Stimulated activated CD8-positive, alpha-beta memory T cell treated with anti-CD3 and anti-CD28 coated beads, Interleukin-12 subunit alpha, Interleukin-12 subunit beta, amount 100 ng/mL, for 24 hours (primary cell): Measurements from ENCODE around the gene UNC119.
"Not testable (repeated sequence)": the region's sequence is repeated elsewhere in the genome, so short reads cannot be mapped to it uniquely, and the experiment has no call there.

Experiments used
- DNase-seq: peaks from one replicate; pipeline ENCODE4 v3.0.0-alpha.2; 2020; ENCODE audit errors: extremely low read depth

Gene UNC119

DNA sequence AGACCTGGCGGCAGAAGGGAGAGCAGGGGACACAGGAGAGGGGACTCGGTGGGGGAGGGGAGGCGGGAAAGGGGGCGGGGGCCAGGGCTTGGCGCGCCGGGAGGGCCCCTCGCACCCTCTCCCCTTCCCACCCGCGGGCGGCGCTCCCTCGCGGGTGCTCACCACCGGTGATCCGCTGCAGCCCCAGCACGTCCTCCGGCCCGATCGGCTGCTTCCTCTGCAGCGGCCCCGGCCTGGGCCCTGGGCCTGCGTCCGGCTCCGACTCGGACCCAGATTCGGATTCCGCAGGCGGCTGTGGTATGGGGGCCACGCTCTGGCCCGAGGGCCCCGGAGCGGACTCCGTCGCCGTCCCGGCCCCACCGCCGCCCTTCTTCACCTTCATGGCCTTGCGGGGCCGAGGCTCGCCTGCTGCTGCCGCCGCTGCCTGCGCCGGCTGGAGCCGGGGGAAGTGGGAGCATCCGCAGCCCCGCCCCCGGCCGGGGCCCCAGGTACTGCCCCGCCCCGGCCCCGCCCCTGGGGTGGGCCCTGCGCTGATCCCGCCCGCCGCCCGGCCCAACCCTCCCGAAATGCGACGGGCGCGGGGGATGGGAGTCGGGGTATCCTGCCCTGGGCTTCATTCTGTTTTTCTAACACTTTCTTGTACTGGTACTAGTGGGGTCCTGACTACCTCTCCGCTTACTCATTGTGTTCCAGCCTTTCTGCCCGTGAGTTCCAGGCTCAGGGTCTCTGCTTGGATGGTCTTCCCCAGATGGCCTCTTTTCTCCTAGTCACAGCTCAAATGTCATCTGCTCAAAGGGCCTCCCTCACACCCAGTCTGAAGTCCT lies at the start of gene UNC119:
TSS of gene UNC119 (minus strand) at position 449 of the 824 bp plus-strand sequence. CDS start at position 382, 67 bp downstream.
- DNase-seq, result peak; percentile 37

GRCh38 chr17:28599311-28600184 lies 47.1 kb upstream of the UNC119 start:
- DNase-seq, result peak; percentile 23

DNA sequence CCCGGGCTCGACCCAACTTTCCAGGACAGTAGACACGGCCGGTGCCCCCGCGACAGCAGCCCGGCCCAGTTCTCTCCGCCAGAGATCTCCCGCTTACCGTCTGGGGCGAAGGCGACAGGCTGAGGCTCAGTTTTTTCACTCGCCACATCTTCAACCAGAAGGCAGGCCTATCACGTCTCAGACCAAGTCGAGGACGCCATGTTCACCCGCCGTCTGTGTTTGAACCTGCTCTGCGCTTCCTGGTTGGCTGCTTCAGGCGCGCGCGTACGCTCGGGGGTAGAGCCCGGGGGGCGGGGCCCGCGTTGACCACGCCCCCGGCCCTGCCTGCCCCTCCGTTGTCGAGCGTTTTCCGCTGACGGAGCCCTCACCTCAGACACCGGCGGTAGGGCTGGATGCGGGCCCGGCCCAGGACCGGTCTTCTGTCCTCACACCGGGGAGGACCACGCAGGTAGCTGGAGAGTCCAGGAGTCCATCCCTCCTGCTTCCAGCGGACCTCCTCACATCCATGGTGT lies 46.4 kb upstream of the UNC119 start, which contains the start of gene SPAG5:
TSS of gene SPAG5 (minus strand) at position 227 of the 512 bp plus-strand sequence. CDS start at position 148, 79 bp downstream.
- DNase-seq, result peak; percentile 86

DNA sequence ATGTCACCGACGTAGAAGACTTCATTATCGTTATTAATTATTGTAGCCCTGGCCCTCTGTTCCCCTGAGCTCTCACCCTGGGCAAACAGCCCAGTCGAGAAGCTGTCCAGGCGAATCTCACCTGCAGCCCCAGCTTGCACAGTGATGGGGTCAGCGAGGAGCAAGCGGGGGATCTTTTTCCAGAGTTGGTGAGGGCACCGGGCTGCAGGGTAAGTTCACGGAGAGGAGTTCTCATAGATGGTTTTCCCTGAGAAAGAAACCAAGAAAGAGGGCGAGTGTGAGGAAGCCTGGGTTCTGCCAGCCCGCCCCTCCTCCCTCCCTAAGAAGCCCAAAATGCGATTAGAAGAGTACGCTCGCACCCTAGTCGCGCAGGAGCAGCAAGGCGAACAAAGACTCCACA lies 46.0 kb upstream of the UNC119 start:
- no peak for DNase-seq

GRCh38 chr17:28597606-28598383 lies 45.4 kb upstream of the UNC119 start:
- no peak for DNase-seq

GRCh38 chr17:28592260-28592659 lies 39.8 kb upstream of the UNC119 start:
- no peak for DNase-seq

DNA sequence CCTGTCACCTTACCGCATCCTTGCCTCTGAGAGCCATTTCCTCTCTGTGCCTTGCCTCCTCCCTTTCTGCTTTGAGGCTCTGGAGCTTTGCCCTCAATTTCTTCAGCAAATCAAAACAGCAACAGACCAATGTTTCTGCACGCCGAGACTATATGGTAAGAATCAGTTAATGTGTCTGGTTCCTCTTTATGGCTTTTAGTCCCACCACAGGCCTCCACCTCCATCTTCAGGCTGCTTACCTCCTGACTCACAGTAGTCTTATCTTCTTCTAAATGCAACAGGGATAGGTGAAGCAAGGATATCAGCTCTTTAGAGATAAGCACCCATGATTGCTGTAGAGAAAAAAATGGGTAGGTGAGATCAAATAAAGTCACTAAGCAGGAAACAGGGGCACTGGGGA lies 33.4 kb upstream of the UNC119 start:
- no peak for DNase-seq

DNA sequence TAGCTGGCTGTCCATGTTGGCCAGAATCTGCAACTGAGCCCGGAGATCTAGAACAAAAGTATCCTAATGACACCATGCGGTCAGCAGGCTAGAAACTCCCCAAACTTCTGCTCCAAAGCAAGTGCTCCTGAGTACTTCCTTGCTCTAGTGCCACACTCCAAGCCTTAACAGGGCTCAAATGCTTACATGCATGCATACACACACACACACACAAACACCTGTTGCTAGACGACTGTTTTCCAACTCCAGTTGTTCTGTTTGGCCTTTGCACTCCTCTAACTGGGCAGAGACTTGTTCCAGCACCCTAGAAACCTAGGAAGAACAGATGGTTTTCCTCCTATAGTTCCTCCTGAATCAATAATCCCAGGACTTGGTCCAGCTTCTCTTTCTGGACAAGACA lies 32.0 kb upstream of the UNC119 start:
- no peak for DNase-seq

- no peak for DNase-seq
Measured at GRCh38 chr17:28582513-28582912, 30.1 kb upstream of the UNC119 start.

DNA sequence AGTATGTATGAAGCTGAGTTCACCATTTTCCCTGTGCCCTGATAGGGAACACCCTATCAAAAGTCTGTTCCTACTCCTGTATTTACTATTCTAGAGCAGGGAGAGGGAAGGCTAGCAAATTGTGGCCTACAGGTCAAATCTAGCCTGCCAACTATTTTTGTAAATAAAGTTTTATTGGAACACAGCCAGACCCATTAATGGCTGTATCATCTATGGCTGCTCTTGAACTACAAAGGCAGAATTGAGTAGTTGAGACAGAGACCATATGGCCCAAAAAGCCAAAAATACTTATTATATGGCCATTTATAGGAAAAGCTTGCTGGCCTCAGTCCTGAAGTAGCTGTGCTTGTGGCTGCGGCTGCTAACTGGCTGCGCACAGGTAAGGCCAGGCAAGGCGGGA lies 28.5 kb upstream of the UNC119 start:
- DNase-seq, result no peak

DNA sequence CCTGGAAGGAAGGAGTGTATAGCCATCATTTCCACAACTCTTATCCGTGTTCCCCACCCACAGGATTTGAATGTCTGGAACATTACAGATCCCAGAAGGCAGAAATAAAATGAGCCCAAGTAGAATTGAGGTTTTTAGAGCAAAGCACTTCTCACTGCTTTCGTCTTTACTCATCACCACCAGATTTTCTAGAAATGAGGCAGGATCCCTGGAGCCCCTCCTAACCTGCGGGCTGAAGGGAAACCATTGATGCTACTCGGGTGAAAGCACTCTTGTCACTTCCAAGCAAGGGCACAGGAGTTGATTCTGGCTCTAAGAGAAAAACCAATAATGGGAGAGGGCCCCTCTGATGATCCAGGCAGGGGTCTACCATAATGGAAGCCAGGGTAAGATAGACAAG lies 27.1 kb upstream of the UNC119 start:
- no peak for DNase-seq

DNA sequence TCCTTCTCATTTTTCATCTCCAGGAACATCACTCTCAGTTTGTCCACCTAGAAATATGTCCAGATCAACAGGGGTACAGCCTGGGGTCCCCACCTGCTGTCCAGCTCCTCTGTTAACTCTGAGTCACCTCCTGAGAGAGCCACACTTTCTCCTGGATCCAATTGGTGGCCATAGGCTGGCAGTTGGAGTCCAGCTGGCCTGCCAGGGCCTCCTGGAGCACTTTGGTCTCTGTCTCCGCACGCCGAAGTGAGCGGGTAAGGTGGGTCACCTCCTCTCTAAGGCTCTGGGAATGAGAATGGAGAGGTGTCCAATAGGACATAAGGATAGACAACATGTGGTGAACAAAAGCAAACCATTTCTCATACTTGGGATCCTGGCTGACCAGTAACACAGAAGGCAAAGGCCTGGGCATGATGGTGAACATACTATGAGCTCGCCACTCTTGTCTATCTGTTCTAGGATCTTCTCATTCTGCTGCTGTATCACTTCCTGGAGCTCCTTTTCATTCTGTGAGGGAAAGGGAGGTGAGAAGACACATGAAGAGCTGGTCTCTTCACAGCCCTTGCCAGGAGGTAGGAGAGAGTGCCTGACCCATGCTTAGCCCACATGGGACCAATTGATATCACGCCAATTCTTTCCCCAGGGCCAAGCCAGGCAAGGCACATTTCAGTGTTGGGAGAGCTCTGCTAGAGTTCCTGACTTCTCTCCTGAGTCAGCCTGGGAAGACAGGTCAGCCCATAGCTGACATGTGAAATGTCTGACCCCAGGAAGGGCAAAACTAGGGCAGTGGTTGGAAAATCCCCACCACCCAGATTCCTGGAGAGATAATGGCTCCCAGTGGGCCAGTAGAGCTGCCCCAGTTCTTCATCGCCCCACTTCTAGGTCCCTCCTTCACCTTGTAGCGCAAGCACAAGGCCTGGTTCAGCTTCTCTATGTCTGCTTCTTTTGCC lies 26.1 kb upstream of the UNC119 start:
- no peak for DNase-seq

- no peak for DNase-seq
Measured at GRCh38 chr17:28577466-28577824, 25.0 kb upstream of the UNC119 start.

- peak; percentile 96 for DNase-seq
Measured at GRCh38 chr17:28576758-28577465, 24.5 kb upstream of the UNC119 start, which contains the start of gene ALDOC. Gene ALDOC (minus strand): TSS chr17:28576895. CDS start chr17:28575532, 1,363 bp downstream.

DNA sequence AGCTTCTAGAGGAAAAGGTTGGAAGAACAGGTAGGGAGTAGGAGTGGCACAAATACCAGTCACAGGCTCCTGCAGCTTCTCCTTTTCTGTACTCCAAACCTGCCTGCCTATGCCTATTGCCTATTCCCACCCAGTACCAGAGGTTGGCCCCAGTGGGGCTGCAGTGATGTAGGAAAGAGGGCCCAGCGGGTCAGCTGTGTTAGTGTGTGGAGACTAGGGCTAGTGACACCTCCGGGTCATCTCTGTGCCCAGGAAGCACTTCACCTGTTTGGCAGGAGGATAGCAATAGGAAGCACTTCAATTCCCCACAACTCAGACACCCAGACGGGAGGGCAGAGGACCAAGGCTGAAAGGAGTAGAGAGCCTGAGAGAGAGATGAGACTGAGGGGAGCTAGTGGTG lies 23.6 kb upstream of the UNC119 start:
- DNase-seq, result not testable (repeated sequence)

DNA sequence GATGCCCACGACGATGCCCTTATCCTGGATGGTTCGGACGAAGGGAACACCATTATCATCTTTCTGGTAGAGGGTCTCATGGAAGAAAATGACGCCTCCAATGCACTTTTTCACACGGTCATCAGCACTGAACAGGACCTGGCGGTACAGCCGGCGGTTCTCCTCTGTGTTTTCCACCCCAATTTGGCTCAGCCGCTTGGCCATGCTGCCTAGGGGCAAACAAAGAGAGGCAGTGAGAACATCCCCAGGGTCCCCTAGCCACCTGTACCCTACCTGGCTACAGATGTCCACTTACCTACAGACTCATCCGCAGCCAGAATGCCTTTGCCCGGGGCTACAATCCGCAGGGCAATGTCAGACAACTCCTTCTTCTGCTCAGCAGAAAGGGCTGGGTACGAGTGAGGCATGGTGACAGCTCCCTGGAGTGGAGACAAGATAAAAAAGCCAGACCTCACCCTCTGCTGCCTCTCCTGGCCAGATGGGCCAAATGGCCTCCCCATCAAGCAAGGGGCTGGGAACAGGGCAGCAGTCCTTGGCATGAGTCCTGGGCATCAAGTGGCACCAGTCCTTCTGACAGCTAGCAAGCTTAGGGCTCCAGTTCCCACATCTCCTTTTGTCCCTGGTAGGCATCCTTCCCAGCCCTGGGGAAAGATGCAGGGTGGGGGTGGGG lies 22.8 kb upstream of the UNC119 start:
- no peak for DNase-seq

DNA sequence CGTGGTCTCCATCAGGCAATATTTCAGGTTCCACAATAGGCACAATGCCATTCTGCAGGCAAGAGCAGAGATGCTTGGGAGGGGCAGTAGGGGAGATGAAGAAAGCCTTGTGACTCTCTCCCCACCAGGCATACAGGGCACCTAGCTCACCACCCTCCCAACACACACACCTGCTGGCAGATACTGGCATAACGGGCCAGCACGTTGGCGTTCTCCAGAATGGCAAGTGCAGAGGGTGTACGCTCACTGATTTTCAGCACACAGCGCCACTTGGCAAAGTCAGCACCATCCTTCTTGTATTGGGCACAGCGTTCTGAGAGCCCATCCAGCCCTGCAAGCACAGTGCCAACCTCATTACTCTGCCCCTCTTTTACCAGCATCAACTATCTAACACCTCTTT lies 22.1 kb upstream of the UNC119 start:
- DNase-seq, result no peak

DNA sequence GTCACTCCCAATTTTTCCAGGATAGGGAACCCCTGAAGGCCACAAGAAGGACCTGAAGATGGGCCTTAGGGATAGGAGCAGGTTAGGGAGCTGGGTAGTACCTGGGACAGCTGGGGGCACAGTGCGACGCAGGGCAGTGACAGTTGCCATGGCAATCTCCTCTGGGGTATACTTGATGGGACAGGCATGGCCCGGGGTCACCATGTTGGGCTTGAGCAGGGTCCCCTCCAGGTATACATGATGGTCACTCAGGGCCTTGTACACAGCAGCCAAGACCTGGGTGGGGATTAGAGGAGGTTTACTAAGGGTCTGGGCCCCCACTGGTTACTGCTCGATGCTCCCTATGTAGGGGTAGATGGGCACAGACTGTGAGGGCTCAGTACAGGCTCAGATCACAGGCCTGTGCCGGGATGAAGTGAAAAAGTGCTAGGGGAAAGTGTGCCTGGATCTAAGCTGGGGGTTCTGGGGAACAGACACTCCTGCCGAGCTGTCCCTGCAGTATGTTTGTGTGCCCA lies 21.6 kb upstream of the UNC119 start:
- no peak for DNase-seq

DNA sequence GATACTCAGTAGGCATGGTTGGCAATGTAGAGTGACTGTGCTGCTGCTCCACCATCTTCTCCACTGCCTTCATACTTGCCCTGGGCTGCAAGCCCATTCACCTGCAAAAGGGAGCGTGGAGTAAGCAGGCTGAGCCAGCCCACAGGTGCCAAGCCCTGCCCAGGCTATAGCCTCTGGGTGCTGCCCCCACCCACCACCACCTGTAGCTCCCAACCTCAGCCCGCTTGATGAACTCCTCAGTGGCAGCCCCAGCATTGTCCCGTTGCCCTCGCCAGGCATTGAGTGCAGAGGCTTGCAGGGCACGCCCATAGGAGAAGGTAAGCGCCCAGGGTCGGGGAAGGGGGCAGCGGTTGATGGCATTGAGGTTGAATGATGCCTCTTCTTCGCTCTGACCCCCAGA lies 21.1 kb upstream of the UNC119 start:
- DNase-seq, result no peak
